HG03558 (cell line): Measurements from ENCODE around the gene GAD2.

Experiments used
- ATAC-seq: cut with Tn5 transposase; IDR thresholded peaks from one replicate; pipeline ENCODE4 v1.9.1; 2021; ENCODE audit warnings: moderate number of reproducible peaks; ENCODE audit not compliant: unreplicated experiment; ENCODE audit errors: extremely low read depth

The GAD2 gene

DNA sequence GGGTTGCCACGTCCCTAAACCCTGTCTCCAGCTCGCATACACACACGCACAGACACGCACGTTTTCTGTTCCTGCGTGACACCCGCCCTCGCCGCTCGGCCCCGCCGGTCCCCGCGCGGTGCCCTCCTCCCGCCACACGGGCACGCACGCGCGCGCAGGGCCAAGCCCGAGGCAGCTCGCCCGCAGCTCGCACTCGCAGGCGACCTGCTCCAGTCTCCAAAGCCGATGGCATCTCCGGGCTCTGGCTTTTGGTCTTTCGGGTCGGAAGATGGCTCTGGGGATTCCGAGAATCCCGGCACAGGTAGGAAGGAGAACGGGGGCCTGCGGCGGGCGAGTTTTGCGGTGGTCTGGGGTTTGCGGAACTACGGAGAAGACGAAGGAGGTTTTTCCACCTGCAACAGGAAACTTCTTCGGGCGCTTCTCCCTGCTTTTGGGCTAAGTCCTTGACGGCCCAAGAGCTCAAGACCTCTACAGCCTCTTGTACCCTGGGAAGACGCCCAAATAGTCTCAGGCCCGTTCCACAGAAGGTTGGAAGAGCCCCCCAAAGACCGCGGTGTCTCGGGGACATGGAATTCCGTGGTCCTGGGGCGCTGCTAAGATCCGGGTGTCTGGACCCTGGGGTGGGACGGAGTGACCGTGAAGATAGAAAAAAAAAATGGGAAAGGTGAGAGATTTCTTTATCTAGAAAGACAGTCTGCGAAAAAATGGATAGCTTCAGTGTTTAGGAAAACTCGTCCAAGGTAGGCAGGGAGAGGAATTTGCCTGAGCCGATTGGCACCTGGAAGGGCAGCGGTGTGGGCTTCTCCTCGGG is at the start of gene GAD2:
Gene GAD2, plus strand, starts transcription at position 190 of the 811 bp plus-strand sequence. Its CDS starts 36 bp downstream, at position 226.
- no peak for ATAC-seq

DNA sequence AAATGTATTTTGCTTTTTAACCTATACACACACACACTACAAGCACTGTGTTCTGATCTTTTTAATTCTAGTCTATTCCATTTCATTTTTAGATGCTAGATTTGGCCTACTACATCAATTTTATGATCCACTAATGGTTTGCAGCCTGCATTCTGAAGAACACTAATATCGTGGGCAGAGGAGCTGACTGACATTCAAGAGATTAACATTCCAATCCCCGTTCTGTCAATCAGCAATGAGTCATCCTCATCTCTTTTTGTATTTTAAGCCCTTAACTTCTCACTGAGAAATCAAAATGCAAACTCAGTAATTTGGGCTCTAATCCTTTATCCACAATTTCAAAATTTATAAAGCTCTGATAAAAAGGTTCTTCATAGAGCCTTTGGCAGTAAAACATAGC is 47.1 kb upstream of the GAD2 start:
- no peak for ATAC-seq

DNA sequence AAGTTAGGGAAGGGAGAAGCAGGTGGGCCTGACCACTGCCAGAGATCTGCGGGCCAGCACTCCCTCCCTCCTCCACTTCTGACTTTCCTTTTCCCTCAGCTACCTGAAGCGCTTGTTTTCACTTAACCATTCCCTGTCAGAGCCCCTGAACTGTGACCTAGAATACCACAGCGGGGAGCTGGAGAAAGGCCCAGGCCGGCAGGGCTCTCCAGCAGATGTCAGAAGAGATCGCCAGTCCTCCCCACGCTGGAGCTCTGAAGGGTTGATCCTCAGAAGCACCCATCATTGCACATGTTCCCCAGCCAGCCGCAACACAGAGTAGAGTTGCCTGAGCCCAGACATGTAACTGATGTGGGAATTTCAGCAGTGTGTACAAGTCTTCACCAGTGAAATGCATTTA is 44.4 kb upstream of the GAD2 start:
- no peak for ATAC-seq

DNA sequence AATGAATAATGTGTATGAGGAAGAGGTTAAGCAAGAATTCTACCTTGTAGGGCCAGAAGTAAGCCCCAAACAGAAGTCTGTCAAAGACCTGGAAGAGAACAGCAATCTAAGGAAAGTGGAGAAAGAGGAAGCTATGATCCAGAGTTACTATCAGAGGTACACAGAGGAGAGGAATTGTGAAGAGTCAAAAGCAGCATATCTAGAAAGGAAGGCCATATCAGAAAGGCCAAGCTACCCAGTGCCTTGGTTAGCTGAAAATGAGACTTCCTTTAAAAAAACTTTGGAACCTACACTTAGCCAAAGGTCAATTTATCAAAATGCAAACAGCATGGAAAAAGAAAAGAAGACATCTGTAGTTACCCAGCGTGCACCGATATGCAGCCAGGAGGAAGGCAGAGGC is 42.7 kb upstream of the GAD2 start:
- no peak for ATAC-seq

DNA sequence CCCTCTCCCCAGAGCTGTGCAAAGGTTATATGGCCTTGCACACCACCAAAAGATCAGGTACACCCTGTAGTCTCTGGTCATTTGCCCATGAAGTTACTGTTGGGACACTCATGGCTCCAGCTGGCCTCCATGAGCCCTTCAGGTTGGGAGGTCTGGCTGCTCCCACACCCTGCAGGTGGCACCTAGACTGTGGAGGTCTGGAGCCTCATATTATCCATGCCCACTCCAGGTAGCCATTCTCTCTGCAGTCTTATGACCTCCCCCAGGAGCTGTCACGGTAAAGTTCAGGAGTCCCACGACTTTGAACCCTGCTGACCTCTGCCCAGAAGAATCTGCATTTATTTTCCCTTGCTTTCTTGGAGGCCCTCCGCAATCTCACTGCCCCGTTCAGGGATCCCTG is 39.2 kb upstream of the GAD2 start:
- no peak for ATAC-seq

DNA sequence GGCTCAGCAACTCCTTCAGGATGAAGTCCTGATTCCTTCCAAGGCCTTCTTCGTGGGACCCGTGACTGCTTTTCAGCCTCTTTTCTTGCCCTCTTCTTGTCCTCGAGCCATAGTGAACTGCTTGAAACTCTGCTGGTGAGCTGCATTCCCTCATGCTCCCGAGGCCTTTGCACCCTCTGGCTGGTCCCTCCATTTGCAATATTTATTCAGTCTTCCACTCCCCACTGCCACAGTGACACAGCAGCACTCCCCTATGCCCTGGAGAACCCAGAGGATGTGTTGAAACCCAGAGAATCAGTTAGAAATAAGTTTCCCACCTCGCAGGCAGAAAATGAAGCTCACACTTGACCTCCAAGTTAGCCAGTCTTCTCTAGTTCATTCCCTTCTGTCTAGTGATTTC is 22.3 kb upstream of the GAD2 start:
- ATAC-seq, result no peak

DNA sequence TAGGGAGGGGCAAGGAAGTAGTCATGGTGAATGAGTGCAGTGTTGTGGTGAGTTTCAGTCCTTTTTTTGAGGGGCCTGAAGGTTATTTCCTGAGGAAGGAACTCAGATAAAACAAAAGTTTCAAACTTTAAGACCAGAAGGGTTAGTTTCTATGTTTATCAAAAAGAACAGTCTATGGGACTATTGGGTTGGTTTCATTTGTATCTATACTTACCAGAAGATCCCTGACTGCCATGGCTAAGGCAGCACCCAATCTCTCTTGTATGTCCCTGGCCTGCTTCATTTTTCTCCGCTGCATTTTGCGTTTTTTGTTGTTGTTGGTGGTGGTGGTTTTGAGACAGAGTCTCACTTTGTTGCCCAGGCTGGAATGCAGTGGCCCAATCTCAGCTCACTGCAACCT is 19.3 kb upstream of the GAD2 start:
- ATAC-seq, result no peak

DNA sequence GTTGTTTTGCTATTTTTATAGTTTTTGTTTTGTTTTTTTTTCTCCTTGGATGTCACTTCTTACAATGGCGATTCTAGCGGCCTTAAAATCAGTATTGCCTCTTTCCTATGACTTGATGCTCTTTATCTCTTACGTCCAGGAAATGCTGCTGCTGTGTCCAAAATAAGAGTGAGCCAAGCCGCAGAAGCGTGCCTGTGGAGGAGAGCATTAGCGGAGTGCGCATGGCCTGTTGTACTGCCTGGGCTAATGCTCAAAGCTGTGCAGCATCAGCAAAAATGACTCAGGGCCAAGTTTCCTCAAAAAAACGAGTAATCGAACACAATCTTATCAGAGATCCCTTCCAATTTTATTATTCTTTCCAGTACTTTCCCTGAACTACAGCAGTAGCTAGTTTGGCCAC is 18.5 kb upstream of the GAD2 start:
- no peak for ATAC-seq

DNA sequence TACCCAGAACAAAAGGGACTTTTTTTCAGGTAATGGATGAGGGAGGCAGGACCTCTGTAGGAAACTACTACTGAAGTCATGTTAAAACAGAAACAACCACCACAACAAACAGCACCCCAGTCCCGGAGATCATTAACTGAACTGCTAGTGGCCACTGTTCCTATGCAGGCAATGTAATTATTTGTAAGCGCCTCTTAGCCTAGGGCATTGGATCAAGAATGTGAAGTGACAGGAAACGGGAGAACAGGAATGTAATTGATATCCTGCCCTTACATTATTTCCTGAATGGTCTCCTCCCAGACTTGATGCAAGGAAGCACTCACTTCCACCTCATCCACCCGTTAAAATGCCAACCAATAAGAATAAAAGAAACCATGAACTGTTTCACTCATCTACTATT is 16.7 kb upstream of the GAD2 start:
- ATAC-seq, result no peak

DNA sequence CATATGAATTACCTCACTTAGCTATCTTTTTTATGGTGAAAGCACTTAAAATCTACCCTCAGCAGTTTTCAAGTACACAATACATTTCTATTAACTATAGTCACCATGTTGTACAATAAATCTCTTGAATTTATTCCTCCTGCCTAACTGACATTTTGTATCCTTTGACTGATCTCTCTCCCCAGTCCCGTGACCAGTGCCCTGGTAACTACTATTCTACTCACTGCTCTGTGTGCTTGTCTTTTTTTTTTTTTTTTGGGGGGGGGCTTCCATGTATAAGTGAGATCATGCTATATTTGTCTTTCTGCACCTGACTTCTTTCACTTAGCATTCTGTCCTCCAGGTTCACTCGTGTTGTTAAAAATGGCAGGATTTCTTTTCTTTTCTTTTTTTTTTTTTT is 11.4 kb upstream of the GAD2 start:
- ATAC-seq, result no peak

DNA sequence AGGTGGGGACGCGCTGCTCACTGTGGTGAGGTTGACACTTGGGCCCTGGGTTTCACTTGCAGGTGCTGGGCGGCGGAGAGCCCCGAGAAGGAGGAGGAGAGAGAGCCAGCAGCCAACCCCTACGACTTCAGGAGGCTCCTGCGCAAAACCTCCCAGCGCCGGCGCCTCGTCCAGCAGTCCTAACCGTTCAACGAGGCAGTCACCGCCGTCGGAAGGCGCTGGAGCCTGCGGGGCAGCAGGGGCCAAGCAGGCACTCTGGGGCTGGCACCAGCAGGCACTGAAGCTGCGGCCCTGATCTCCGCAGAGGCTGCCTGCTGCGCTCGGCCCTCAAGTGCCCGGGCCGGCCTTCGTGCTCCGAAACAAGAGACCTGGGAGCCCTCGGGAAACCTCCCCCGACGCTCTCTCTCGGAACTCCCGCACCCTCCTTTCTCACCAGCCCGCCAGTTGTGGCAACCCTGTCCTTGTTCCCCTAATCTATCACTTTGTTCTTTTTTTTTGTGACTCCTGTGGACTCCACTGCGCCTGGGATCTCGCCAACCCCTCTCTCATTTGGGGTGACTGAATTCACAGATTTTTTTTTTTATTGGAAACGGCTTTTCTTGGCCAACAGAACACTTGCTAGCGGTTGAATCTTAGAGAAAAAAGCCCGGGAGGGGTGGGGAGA is 4.7 kb upstream of the GAD2 start:
- no peak for ATAC-seq

DNA sequence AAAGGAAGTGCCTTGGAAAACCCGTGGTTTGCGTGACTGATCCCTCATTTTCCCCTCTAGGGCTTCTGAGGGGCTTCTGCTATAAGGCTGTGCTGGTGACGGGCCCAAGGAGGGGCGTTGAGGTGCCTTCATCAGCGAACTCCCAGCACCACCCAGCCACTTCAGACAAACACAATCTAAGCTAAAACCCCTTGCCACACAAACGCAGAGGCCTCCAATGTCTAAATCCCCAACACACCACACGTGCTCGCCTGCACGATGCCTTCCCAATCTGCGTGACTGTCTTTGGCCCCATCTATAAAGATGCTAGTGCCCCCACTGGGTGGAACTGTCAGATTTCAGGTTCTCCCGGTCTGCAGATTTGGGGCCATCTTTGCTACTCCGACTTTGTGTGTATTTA is 4.1 kb upstream of the GAD2 start:
- no peak for ATAC-seq

DNA sequence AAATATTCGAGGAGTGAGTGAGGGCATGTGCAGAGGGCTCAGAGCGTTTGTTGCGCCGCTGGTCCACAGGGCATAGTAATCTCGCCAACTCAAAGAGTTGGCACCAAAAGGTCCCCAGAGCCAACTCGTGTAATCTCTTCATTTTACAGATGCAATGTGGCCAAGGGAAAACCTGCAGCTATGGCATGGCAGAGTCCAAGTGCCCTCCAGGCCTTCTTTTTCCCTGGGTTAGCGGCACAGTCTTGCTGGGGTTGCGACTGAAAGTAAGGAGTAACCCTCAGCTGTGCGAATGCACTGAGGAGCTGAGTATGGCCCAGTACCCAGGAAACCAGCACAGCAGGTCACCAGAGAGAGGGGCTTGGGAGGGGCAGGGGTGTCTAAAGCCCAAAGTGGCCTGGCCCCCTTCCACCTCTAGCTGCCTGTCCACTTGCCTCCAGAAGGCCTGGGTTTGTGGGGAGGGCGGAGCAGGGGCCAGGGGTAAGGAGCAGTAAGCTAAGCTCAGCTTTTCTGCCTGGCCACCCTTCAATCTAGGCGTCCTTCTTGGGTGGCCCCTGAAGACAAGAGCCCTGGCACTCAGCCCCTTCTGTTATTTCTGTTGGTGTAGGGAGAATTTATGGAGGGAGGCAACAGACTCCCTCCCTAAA is 3.3 kb upstream of the GAD2 start:
- ATAC-seq, result no peak

DNA sequence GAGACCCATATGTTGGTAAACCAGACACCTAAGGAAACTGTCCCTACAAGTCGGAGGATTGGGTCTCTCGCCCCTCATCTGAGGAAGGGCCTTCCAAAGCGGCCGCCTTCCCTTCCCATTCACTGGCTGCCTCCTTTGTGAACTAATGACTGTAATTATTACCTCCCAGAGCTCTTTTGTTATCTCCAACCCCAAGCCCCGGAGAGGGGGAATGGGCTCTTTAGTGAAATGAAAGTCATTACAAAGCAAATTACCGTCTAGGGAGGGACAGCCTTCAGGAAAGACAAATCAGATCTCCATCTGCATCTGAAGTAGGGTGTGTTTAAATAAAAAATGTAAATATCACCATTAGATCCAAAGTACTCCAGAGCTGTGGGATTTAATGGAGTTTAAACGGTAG is 2.6 kb upstream of the GAD2 start:
- ATAC-seq, result no peak

DNA sequence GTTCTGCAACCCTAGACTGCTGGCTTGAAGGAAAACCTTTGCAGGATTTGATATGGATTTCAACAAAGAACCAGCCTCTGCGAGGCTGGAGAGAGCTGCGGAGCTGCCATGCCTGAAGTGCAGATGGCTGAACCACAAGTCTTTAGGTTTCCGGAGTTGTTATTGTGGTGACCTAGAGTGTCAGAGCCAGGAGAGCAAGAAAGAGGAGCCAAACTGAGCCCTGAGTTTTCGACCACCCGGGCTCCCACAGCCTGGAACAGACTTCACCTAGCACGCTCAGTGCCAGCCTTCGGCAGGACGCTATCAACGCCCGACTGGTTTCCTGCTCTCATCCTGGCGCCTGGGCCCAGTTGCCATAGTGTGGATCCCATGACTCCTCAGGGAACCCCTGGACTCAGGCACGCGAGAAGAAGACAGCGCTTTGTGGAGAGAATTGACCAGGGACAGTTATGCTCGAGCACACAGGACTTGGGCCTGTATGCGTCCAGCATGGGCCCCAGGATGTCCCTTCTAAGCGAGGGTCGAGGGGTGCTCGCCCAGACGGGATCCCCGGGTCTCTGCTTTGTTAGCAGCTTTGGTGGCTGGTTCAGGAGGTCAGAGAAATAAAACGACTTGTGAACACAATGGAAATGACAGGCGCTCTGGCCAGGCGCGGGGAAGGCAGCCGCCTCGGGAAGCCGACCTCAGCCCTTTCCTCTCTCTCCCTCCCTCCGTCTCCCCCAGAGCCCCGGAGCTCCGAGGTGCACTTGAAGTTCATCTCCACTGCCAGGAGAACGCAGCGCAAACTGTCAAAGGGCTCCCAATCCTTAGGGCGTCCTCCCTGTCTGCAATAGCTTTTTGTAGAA is 1.8 kb upstream of the GAD2 start:
- no peak for ATAC-seq

DNA sequence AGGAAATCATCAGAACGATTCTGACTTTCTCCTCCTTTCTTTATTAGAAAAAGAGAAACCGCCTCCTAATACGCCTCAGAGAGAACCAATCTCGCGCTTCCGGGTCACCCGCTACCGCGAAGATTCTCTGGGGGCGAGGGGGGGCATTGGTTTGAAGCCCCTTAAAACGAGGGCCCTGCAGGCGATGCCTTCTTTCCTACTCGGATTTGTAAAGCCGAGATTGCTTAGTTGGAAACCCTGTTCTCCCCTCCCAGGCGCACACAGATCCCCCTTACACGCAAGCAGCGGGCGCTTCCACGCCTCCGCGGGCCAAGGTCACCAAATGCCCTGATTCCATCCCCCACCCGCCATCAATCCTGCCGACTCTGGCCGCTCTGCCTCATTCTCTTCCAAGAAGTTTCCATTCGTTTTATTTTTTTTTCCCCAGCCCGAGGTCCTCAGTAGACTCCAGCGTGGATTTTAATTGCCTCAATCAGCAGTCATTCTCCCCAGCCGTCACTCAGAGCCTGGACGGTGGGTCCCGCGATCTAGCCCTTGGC is 1.1 kb upstream of the GAD2 start:
- ATAC-seq, result no peak

DNA sequence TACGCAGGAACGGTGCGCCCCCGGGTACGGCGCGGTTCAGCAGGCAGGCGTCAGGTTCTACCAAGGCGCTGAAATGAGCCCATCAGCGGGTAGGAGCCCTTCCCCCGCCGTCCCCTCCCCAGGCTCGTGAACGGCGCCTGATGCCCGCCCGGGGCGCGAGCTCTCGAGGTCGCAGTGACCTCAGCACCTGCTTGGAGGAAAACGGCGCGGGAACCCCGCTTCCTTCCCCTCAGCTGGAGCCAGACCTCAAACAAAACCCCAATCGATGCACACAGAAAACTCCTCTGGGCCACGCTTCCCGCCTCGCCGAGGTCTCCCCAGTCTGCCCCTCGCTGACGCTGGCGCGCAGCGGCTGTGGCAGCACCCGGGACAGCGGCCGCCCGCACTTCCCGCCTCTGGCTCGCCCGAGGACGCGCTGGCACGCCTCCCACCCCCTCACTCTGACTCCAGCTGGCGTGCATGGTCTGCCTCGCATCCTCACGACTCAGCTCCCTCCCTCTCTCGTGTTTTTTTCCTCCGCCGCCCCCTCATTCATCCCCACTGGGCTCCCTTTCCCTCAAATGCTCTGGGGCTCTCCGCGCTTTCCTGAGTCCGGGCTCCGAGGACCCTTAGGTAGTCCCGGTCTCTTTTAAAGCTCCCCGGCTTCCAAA is 514 bp upstream of the GAD2 start:
- no peak for ATAC-seq

DNA sequence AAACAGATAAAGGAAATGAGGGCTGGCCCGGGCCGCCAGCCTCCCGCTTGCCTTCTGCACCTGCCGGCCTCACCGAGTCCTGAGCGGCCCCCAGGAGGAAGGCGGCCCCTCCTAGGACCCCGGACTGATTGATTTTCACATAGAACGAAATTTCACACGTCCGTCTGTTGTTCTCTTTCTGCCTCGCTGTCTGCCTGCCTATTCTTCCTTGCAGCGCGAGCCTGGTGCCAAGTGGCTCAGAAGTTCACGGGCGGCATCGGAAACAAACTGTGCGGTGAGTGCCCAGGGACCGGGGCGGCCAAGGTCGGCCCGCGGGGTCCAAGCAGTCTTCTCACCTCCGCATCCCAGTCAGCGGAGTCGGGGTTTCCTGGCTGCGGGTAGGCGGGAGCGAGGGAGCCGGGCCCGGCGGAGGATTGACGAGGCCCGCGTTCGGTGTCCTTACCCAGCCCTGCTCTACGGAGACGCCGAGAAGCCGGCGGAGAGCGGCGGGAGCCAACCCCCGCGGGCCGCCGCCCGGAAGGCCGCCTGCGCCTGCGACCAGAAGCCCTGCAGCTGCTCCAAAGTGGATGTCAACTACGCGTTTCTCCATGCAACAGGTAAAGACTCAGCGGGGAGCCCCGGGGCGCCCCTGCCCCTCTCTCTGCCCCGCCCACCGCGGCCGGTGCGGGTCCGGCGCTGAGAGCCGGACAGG is 967 bp downstream of the GAD2 start:
- ATAC-seq, result no peak

DNA sequence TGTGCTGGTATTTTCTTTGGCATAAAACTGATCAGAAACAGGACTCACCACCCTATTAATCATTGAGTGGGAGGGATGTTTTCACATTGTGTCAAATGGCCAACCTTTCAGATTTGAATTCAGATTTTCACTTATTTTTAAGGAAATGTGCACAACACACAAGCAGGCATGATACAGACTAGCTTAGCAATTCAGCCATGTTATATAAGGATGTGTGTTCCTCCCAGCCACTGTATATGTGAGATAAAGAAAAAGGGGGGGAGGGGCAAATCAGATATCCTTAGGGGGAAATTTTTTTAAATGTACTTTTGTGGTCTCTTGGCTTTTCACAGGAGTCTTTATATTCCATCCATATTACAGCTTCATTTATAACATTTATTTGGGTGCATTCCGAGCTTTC is 3.1 kb downstream of the GAD2 start:
- ATAC-seq, result no peak
